G401.6 (cell line): ENCODE measurements around the gene LGR5.
"Not testable (repeated sequence)": the region's sequence is repeated elsewhere in the genome, so short reads cannot be mapped to it uniquely, and the experiment has no call there.

Experiments
- FAIRE-seq: peaks from 2 replicates; lab custom pipeline; 2012; peaks lifted over from hg19 to GRCh38; lab: Jason Lieb, UNC

Gene LGR5

DNA sequence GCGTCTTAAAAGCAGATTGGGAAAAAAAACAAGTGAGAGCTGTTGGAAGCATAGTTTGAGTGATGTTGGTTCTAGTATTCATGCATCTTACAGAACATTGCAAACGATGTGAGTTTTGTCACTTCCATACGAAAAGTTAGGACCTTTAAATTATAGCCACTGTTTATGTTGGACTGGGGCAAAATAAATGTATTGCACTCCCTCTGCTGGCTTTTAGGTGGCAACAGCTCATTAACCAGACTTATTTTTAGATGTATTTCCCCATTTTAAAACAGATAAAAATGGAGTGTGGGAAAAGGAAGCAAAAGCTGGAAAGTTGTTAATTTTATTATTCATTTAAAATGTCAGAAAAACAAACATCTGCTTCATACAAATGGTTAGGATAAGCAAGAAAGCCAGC lies 111.9 kb downstream of the LGR5 start:
- FAIRE-seq = peak; percentile 6

DNA sequence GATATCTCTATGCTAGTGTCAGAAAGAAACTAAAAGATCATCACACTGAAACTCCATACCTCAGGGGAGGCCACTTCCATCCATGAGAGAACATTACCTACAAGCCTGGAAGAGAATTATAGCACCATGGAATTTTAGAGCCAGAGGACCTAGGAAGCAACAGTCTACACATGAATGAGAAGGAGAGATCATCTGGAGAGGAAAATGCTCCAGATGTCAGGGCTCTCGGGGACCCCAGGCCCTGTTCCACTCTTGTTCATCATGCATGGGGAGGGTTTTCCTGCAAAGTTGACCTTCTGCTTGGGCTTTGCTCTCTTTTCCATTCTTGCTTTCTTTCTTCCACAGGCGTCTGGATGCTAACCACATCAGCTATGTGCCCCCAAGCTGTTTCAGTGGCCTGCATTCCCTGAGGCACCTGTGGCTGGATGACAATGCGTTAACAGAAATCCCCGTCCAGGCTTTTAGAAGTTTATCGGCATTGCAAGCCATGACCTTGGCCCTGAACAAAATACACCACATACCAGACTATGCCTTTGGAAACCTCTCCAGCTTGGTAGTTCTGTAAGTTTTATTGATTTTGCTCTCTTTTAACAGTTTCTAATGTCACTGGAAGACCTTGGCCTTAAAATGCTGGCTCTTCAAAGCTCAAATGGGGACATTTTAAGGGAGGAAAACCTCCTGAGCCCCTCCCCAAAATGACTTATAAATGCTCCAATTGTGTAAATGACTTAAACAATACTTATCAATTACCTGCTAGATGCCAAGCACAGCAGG lies 113.3 kb downstream of the LGR5 start:
- FAIRE-seq = no peak

DNA sequence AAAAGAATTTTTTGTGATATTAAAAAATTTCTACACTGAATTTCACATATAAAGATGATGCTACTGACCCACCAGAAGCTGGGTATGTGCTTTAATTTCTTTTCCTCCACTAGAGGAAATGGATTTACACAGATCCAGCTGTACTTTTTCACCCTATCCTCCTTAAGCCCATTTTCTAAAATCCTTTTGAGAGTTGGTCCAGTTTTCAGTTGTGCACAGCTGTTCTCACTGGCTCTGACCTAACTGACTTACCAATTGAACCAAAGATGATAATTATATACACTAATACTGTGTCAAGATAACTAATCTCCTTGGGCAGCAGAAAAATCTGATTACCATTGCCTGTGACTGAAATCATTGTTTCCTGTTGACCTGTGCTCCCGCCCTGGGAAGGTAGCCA lies 115.6 kb downstream of the LGR5 start:
- FAIRE-seq = no peak

- not testable (repeated sequence) for FAIRE-seq
These were observed 116.2 kb downstream of the LGR5 start for GRCh38 chr12:71555789-71556188.

- no peak for FAIRE-seq
These were observed 116.8 kb downstream of the LGR5 start for GRCh38 chr12:71556448-71556847.

DNA sequence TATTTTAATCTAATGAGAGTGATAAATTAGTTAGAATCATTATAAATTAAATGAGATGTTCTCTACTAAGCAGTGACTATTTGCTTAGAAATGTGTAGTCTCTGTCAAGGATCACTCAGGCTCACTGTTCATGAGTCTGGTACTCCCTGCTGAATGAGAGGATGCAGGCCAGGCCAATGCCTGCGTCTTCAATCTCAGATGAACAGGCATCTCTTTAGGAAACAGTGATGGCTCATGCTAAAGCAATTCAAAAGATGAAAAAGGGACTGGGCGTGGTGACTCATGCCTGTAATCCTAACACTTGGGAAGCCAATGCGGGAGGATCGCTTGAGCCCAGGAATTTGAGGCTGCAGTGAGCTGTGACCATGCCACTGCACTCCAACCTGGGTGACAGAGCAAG lies 117.3 kb downstream of the LGR5 start:
- no peak for FAIRE-seq

- no peak for FAIRE-seq
These were observed 118.8 kb downstream of the LGR5 start for GRCh38 chr12:71558445-71558844.

- no peak for FAIRE-seq
These were observed 123.3 kb downstream of the LGR5 start for GRCh38 chr12:71562676-71563595.

DNA sequence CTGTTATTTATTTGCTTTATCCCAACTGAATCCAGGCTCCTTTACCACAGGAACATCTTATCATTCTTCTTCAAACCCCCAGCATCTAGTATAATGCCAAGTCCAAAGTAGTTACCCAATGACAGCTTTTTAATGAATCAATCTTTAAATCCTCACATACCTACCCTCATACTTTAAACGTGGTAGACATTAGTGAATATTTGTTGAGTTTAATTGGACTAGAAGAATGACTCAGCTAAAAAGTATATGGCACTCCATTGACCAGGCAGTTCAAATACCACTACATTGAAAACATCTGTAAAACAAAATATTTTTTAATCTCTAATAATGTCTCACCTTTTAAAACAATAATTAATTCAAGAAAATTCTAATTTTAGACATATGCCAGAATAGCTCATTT lies 125.9 kb downstream of the LGR5 start:
- no peak for FAIRE-seq

DNA sequence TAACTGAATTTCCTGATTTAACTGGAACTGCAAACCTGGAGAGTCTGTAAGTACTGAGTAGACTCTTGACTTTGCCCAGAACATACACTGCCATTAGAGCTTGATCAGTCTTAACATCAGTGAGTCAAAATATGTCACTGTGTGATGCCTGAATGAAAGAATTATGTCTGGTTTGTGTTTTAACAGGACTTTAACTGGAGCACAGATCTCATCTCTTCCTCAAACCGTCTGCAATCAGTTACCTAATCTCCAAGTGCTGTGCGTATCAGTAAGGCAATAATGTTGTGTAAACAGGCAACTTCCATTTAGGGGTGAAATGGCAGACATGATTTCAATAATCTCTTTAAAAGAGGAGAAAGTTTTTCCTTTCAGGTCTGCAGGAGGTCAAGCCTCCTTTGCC lies 127.1 kb downstream of the LGR5 start:
- no peak for FAIRE-seq

GRCh38 chr12:71567537-71567936 lies 127.9 kb downstream of the LGR5 start:
- FAIRE-seq = no peak

DNA sequence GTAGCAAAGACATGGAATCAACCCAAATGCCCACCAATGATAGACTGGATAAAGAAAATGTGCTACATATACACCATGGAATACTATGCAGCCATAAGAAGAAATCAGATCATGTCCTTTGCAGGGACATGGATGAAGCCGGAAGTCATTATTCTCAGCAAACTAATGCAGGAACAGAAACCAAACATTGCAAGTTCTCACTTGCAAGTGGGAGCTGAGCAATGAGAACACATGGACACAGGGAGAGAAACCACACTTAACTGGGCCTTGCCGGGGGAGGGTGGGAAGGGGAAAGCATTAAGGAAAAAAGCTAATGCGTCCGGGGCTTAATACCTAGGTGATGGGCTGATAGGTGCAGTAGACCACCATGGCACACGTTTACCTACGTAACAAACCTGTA lies 130.3 kb downstream of the LGR5 start:
- FAIRE-seq = not testable (repeated sequence)

DNA sequence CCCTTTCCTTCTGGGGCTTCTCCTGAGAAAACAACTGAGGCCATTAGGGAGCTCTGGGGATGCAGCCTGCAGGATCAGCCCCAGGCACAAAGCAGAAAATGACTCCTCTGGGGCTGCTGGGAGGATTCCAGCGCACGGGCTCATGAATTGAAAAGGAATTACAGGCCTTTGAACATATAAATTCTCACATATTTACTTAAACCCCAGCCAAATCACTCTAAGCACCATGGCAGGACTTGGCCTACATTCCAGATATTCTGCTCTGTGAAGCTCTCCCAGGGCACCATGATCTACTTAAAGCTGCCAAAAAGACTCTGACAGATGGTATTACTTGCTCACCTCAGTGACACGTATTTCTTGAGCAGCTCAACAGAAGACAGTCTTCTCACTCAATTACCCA lies 136.9 kb downstream of the LGR5 start:
- no peak for FAIRE-seq

GRCh38 chr12:71578694-71579258 lies 139.2 kb downstream of the LGR5 start:
- FAIRE-seq = no peak

- FAIRE-seq = no peak
These were observed 141.6 kb downstream of the LGR5 start for GRCh38 chr12:71581206-71581605.

GRCh38 chr12:71582925-71583324 lies 143.3 kb downstream of the LGR5 start:
- no peak for FAIRE-seq

DNA sequence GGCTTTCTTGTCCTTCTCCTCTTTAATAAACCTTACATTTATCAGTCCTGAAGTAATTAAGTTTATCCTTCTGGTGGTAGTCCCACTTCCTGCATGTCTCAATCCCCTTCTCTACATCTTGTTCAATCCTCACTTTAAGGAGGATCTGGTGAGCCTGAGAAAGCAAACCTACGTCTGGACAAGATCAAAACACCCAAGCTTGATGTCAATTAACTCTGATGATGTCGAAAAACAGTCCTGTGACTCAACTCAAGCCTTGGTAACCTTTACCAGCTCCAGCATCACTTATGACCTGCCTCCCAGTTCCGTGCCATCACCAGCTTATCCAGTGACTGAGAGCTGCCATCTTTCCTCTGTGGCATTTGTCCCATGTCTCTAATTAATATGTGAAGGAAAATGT lies 144.8 kb downstream of the LGR5 start:
- no peak for FAIRE-seq

DNA sequence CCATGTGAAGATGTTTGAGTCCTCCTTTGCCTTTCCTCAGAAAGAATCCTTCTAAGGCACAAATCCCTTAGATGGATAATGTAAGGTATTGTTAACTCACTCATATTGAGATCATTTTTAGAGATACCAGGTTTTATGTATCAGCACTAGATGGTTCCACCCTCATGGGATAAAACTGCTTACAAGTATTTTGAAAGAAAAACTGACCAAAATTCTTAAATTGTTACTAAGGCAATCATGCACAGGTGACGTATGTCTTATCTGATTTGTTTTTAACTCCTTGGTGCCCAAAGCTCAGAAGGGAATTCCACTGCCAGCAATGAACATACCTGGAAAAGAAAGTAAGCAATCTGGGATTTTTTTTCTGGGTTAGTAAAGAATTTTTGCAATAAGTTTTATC lies 145.6 kb downstream of the LGR5 start:
- no peak for FAIRE-seq

DNA sequence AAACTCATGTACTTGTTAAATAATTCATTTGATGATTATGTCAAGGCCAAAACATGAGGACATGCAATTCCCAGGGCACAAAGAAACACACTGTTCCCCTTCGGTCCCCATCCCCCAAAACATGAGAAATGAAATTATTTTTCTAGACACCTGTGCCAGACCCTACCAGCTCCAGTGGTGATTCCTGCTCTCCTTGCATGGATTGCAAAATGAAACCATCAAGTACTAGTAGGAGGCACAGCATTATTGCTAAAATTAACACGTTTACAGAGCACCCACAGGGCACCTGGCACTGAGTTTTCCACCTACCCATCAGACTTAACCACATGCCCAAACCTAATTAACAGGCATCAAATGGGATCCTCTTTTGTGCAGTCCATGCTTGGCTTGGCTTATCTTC lies 147.4 kb downstream of the LGR5 start:
- no peak for FAIRE-seq

DNA sequence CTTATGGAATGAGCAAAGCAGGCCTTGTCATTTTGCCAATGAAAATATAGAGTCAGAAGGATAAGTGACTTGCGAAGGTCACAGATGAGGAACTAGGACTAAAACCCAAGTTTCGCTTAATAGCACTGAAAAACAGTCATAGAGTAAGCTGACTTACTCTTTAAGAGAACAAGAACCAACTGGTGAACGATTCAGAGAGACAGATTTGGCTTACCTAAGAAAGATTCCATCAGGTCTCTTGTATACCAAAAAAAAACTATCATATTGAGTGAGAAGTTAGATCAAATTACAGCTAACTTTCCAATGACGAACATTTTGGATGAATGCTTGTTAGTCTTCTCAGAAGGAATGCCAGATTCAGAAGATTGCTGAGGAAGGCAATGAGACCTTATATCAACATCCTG lies 149.9 kb downstream of the LGR5 start:
- FAIRE-seq = no peak

DNA sequence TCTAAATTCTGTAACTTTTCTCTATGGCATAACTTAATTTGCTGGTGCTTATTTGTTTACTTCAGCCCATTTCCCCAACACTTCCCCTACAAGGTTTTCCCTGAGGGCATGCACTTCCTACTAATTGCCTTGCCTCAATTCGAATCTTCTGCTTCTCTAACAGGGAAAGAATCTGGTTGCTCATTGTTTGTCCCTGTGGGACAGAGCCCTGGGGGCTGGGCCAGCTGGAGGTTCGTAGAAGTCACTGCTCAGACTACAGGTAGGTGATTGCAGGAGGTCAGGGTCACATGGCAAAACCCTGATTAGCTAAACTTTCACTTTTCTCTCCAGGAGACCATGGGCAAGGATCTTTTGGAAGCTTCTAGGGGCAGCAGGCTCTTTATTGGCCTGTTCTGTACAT lies 152.0 kb downstream of the LGR5 start:
- no peak for FAIRE-seq

DNA sequence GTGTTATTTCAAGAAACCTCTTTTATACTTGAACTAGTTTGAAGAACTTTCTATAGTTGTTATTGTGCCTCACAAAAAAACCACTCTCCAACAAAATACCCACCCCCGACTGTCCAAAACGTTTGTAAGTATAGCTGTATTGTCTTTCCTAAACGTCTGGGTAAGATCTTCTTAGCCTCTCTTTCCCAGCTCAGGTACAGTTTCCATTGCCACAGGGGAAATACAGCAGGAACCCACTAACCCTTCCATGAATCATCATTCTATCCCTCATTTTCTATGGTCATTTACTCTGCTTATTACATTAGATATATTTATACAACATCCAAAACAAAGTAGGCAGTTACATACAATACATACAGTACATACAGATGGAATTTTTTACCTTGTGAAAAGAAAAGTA lies 153.2 kb downstream of the LGR5 start:
- no peak for FAIRE-seq
